NCI-H2196 (cell line): Measurements from ENCODE around the gene PCYOX1L.
A peak's percentile ranks its signal among the peaks of the same experiment; 100 is the strongest.

Experiments
- DNase-seq: peaks from one replicate; lab custom pipeline; 2025; ENCODE audit not compliant: unreplicated experiment; lab: John Stamatoyannopoulos, UW

The PCYOX1L gene

DNA sequence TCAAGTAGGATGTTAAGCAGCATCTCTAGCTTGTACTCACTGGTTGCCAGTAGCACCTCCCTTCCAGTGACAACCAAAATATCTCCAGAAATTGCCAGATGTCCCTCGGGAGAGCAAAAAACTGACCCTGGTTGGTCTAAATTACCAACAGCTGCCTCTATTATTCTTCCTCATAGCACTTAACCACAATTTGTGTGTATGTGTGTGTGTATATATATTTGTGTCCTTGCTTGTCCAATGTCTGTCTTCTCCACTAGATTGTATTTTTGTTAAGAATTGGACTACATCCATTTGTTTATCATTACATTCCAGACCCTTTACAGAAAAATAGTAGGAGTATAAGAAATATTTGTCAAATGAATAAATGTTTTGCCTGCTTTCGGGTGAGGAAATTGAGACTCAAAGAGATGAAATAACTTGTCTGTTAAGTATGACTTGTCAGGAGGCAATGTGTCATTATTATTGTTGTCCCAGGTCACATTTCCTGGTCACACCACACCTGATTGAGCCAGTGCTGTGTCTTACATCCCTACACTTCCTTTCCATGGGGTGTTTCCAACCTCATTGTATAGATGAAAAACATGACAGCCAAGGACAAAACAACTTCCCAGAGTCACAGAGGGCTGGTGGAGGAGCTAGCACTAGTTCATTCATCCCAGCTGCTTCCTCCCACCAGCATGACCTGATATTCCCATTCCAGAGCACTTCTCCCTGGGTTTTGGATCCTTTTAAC is 24.0 kb upstream of the PCYOX1L start:
- DNase-seq, result no peak

- DNase-seq, result peak; percentile 74
Measured at GRCh38 chr5:149337736-149338135, 20.1 kb upstream of the PCYOX1L start.

- DNase-seq, result peak; percentile 15
Measured at GRCh38 chr5:149338364-149338763, 19.5 kb upstream of the PCYOX1L start.

DNA sequence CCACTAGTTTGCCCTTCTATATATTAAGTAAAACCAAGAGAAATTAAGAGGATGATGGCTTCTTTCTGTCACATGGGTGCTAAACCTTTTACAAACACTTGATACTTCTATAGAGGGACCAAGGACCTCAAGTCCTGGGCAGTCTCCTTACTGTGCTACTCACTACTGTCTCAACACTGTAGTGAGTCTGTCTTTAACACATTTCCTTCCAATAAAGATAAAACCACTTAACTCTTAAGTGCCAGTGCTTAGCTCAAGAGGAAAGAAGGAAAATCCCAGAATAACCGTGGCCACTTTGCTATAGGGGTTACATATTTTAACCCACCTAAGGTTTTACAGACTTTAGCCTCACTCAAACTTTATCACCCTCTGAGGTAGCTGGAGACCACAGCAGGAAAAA is 16.9 kb upstream of the PCYOX1L start:
- DNase-seq, result no peak

- no peak for DNase-seq
Measured at GRCh38 chr5:149341876-149342275, 16.0 kb upstream of the PCYOX1L start.

DNA sequence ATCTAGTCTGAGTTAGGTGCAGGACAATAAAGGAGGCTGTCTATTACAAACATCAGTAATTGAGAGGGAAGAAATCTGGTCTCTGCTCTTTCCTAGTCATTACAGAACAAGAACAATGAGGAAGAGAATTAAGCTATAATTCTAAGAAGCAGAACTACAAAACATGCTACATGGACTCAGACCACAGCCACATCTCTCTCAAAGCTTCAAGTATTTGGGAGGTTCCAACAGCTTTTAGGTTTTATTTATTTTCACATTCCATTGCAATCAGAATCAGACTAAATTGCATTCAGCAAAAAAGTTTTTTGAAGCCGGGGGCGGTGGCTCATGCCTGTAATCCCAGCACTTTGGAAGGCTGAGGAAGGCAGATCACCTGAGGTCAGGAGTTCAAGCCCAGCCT is 13.7 kb upstream of the PCYOX1L start:
- no peak for DNase-seq

DNA sequence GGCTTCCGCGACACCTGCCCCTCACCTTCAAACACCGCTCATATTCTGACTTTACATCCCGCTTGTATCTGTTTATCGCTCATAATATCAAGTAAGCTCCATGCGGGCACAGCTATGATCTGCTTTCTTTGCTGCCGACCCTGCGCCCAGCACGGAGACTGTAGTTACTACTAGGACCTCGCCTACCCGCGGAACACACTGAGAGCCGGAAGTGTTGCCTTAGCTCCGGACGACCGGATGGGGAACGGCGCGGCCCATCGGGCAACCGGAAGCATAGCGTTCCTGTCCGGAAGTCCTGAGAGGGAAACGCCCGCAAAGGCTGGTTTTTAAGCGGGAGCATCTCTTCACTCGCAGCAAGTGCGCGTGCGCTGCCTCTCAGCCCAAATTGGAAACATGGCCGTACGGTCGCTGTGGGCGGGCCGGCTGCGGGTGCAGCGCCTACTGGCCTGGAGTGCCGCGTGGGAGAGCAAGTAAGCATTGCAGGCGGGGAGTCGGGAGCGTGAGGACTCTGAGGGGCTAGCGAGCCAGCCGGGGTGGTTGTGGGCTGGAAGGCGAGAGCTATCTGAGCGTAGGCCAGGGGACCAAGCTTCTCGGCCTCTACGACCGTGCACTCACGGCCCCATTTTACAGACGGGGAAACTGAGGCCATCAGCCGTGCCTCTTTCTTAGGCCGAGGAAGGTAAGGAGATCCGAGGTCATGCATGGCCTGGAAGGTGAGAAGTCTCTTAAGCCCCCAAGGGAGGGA is 12.5 kb upstream of the PCYOX1L start, which contains the start of gene GRPEL2:
GRPEL2 (plus strand) TSS at position 353 of the 745 bp plus-strand sequence; CDS start at position 394, 41 bp downstream.
- DNase-seq, result peak; percentile 96

DNA sequence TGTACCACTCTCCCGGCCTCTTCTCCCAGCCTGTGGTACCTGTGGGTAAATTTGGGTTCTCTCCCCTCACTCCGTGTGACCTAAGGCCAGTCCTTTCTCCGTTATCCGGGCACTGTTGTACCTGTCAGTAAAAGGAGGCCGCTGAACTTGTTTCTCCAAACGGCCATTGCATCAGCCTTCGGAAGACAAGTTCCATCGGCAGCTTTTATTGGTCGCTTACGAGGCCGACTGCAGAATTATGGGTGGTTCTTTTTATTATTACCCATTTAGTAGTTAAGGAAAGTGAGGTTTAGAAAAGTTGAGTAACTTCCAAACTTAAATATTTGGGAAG is 12.0 kb upstream of the PCYOX1L start:
- no peak for DNase-seq

GRCh38 chr5:149348518-149348917 is 9.3 kb upstream of the PCYOX1L start:
- no peak for DNase-seq

GRCh38 chr5:149349382-149349781 is 8.5 kb upstream of the PCYOX1L start:
- DNase-seq, result no peak

- DNase-seq, result no peak
Measured at GRCh38 chr5:149352169-149352568, 5.7 kb upstream of the PCYOX1L start.

- no peak for DNase-seq
Measured at GRCh38 chr5:149353911-149354310, 3.9 kb upstream of the PCYOX1L start.

DNA sequence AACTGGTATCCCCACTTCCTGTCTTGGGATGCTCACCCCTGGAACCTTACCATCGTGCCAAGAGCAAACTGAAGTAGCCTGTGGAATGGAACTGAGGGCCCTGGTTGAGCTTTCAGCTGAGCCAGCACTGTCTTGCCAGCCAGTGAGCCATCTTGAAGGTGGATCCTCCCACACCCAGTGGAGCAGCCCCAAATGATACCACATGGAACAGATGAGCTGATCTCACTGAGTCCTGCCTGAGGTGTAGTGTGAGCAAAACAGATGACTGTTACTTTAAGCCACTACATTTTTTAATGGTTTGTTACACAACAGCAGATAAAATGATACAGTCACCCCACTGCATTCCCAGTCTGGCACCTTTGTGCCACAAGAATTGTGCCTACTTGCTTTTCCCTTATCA is 2.2 kb upstream of the PCYOX1L start:
- no peak for DNase-seq

- DNase-seq, result no peak
Measured at GRCh38 chr5:149356391-149356790, 1.5 kb upstream of the PCYOX1L start.

DNA sequence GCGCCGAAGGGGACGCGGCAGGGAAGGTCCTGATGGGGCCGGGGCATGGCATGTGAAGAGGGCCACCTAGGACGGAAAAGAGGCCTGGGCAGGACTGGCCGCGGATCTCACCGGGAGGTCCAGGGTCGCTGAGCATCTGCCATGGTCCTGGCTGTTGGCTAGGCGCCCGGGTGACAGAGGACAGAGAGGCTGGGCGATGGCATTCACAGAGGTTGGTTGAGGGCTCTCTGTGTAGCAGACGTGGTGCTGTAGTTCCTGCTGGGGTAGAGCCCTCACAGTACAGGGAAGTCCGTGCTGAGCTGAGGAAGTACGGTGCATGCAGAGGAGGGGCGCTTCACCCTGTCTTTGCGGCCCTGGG is 427 bp downstream of the PCYOX1L start:
- DNase-seq, result no peak

- DNase-seq, result no peak
Measured at GRCh38 chr5:149358868-149359495, 1.1 kb downstream of the PCYOX1L start.

- DNase-seq, result no peak
Measured at GRCh38 chr5:149360272-149360671, 2.4 kb downstream of the PCYOX1L start.

DNA sequence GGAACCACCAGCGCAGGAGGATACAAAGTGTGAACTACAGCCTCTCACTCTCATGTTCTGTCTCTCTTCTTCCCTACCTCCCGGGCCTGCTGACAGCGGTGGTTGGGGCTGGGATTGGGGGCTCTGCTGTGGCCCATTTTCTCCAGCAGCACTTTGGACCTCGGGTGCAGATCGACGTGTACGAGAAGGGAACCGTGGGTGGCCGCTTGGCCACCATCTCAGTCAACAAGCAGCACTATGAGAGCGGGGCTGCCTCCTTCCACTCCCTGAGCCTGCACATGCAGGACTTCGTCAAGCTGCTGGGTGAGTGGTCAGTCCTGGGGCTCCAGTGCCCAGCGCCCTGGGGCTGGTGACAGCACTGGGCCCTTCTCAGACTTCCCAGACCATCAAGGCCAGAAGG is 4.7 kb downstream of the PCYOX1L start:
- no peak for DNase-seq

GRCh38 chr5:149363358-149363757 is 5.5 kb downstream of the PCYOX1L start:
- no peak for DNase-seq

- no peak for DNase-seq
Measured at GRCh38 chr5:149363936-149364335, 6.1 kb downstream of the PCYOX1L start.

DNA sequence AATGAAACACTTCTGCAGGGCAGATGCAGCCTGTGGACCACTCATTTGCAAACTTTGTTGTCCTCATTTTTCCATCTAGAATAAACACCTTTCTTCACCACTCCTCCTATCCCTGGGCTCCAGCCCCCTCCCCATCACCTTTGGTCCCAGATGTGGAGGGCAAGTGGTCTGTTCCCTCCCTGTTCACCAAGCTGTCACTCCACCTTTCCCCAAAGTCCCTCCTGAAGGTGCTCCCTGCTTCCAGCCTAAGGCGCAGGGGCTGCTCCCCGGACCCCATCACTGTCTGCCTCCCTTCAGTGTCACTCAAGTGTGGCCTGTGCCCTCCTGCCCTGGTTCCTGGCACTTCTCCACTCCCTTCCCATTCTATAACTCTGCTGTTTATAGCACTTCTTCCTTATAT is 6.9 kb downstream of the PCYOX1L start:
- DNase-seq, result no peak

DNA sequence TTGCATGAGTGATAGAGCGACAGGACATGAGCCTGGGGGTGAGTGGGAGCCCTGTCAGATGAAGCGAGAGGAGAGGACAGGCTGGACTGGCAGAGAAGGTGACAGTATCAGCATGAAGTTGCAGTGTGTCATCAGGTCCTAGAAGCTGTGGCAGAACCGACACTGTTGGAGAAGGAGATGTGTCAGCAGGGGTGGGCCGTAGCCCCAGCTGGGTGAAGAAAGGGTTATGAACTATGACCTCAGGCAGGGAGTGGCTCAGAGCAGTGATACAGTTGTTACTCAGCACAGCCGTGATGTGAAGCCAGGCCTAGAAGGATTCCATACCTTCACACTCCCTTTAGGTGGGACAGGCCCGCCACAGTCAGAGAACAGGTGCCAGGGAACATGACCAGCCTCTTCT is 7.6 kb downstream of the PCYOX1L start:
- DNase-seq, result no peak
